Suprapubic skin (tissue), 4 donors: ENCODE data around the gene KIF3B. TPM values are rescaled to one million over a fixed set of nuclear protein-coding genes. Genes with fewer than 3 reads are reported as not detected.
"Not testable (repeated sequence)": the region's sequence is repeated elsewhere in the genome, so short reads cannot be mapped to it uniquely, and the experiment has no call there.

ENCODE experiments used
- DNase-seq, 2 donors: peaks; one replicate each; pipeline ENCODE4 v3.0.0-alpha.2; 2019; ENCODE audit warnings: low spot score in 2 of 2
- H3K27ac ChIP-seq: fragments of 200-600 bp; sonication (generic); one replicate; pipeline ENCODE4 v1.5.1; 2019
- H3K27me3 ChIP-seq: fragments of 200-600 bp; sonication (generic); one replicate; pipeline ENCODE4 v1.5.1; 2019
- H3K36me3 ChIP-seq: fragments of 200-600 bp; sonication (generic); one replicate; pipeline ENCODE4 v1.5.1; 2019
- H3K4me1 ChIP-seq: fragments of 200-600 bp; sonication (generic); one replicate; pipeline ENCODE4 v1.5.1; 2019
- H3K4me3 ChIP-seq: fragments of 200-600 bp; sonication (generic); one replicate; pipeline ENCODE4 v1.5.1; 2019; ENCODE audit warnings: mild to moderate bottlenecking
- H3K9me3 ChIP-seq: fragments of 200-600 bp; sonication (generic); one replicate; pipeline ENCODE4 v1.5.1; 2019
- CTCF ChIP-seq, 2 donors: fragments of 200-600 bp in 1 of 2; fragments of 450-650 bp in 1 of 2; sonication (generic) in 1 of 2; IDR thresholded peaks; one replicate each; pipeline ENCODE4 v1.5.1; 2016 to 2019; ENCODE audit warnings: antibody characterized with exemption in 2 of 2, mild to moderate bottlenecking in 1 of 2, moderate library complexity in 1 of 2
- EP300 ChIP-seq: sonication (generic); formaldehyde crosslinking; IDR thresholded peaks from one replicate; pipeline ENCODE4 v1.6.1; 2017; ENCODE audit warnings: antibody characterized with exemption
- POLR2A ChIP-seq, 2 donors: fragments of 450-650 bp; IDR thresholded peaks; one replicate each; pipeline ENCODE4 v1.6.1; 2017; ENCODE audit warnings: antibody characterized with exemption in 2 of 2, mild to moderate bottlenecking in 2 of 2, moderate library complexity in 2 of 2
- POLR2AphosphoS5 ChIP-seq, 3 donors: sonication (generic); formaldehyde crosslinking; IDR thresholded peaks; one replicate each; pipeline ENCODE4 v1.6.1; 2017; ENCODE audit warnings: antibody characterized with exemption in 3 of 3
- WGBS: methylation state at CpG from one replicate; pipeline ENCODE4 v1.1.5; 2018; 5-methylcytosine and 5-hydroxymethylcytosine counted together
- total RNA-seq, 4 donors: library from RNA; depleted of rRNA; stranded (reverse); fragments of >200 nt; gene quantifications; one replicate each; pipeline ENCODE4 v1.1.0, GENCODE V29; 2016

Gene KIF3B
- total RNA-seq, 4 donors from 2014 or later: 12.7 to 17.3 (median 14.9) TPM

GRCh38 chr20:32337937-32338661, 60.6 kb downstream of the KIF3B start:
- Histone ChIP-seq H3K27ac (no peak overlapping the region), H3K27me3 (no peaks in the 10 kb centered on the region), H3K9me3 (no peaks in the 10 kb centered on the region), H3K36me3 (peaks cover 7% of the 10 kb centered on the region), H3K4me1 (peaks cover 12% of the 10 kb centered on the region), H3K4me3 (no peak overlapping the region)
- TF ChIP-seq POLR2AphosphoS5 (IDR thresholded peaks at IDR 0.05) (no peak), EP300 (no peak), POLR2A (IDR thresholded peaks at IDR 0.05) (no peak), CTCF (IDR thresholded peaks at IDR 0.05) (no peak)
- no peak for DNase-seq
- 92% methylated on average over 11 of the region's 11 CpGs for WGBS

- peaks cover 5% of the 10 kb centered on the region for H3K36me3 ChIP-seq
- TF ChIP-seq POLR2AphosphoS5 (IDR thresholded peaks at IDR 0.05) (no peak), EP300 (no peak), POLR2A (IDR thresholded peaks at IDR 0.05) (no peak), CTCF (IDR thresholded peaks at IDR 0.05) (no peak)
- no peaks in the 10 kb centered on the region for H3K27me3 ChIP-seq
- peaks cover 16% of the 10 kb centered on the region for H3K4me1 ChIP-seq
- DNase-seq: no peak
- no peak overlapping the region for H3K27ac ChIP-seq
- 91% methylated on average over 7 of the region's 7 CpGs for WGBS
- H3K9me3 ChIP-seq: no peaks in the 10 kb centered on the region
- H3K4me3 ChIP-seq: no peak overlapping the region
Measured at GRCh38 chr20:32338665-32339064, 61.2 kb downstream of the KIF3B start.

- 73% methylated on average over 2 of the region's 2 CpGs for WGBS
- no peak for DNase-seq
- Histone ChIP-seq H3K27me3 (no peaks in the 10 kb centered on the region), H3K4me3 (no peak overlapping the region), H3K4me1 (peaks cover 12% of the 10 kb centered on the region), H3K36me3 (peaks cover 5% of the 10 kb centered on the region), H3K27ac (no peak overlapping the region), H3K9me3 (no peaks in the 10 kb centered on the region)
- TF ChIP-seq CTCF (IDR thresholded peaks at IDR 0.05): no peak
- no peak for TF ChIP-seq POLR2A (IDR thresholded peaks at IDR 0.05)
- no peak for TF ChIP-seq POLR2AphosphoS5 (IDR thresholded peaks at IDR 0.05)
Measured at GRCh38 chr20:32339116-32339515, 61.7 kb downstream of the KIF3B start.

- H3K9me3 ChIP-seq, DNase-seq, H3K4me3 ChIP-seq, H3K27me3 ChIP-seq, H3K4me1 ChIP-seq, H3K27ac ChIP-seq, H3K36me3 ChIP-seq: not testable (repeated sequence)
- 94% methylated on average over 2 of the region's 2 CpGs for WGBS
Measured at GRCh38 chr20:32341053-32341452, 63.6 kb downstream of the KIF3B start.

- Histone ChIP-seq H3K27me3 (no peaks in the 10 kb centered on the region), H3K9me3 (no peaks in the 10 kb centered on the region), H3K4me1 (peaks cover 6% of the 10 kb centered on the region), H3K27ac (no peak overlapping the region), H3K36me3 (peaks cover under 1% of the 10 kb centered on the region), H3K4me3 (no peak overlapping the region)
- 56% methylated on average over 3 of the region's 3 CpGs for WGBS
- no peak for TF ChIP-seq POLR2A (IDR thresholded peaks at IDR 0.05)
- no peak for TF ChIP-seq CTCF (IDR thresholded peaks at IDR 0.05)
- TF ChIP-seq EP300: no peak
- TF ChIP-seq POLR2AphosphoS5 (IDR thresholded peaks at IDR 0.05): no peak
- no peak for DNase-seq
Measured at GRCh38 chr20:32343439-32343838, 66.0 kb downstream of the KIF3B start.
